HG02943 (cell line): ENCODE measurements around the gene DIAPH2.

Experiments used
- ATAC-seq: cut with Tn5 transposase; IDR thresholded peaks from one replicate; pipeline ENCODE4 v1.9.1; 2021; ENCODE audit warnings: mild to moderate bottlenecking, low read depth, moderate library complexity; ENCODE audit not compliant: unreplicated experiment

DIAPH2 gene

GRCh38 chrX:96684339-96685209 lies at the start of gene DIAPH2:
DIAPH2 (plus strand) TSS chrX:96684842.
- peak; percentile 84 for ATAC-seq

GRCh38 chrX:96650023-96650422 lies 34.6 kb upstream of the DIAPH2 start:
- ATAC-seq, result no peak

- ATAC-seq, result no peak
Observed at GRCh38 chrX:96655947-96656623, 28.6 kb upstream of the DIAPH2 start.

- ATAC-seq, result no peak
Observed at GRCh38 chrX:96682516-96682915, 2.1 kb upstream of the DIAPH2 start.

GRCh38 chrX:96683997-96684338 lies 674 bp upstream of the DIAPH2 start:
- no peak for ATAC-seq

- peak; percentile 35 for ATAC-seq
Observed at GRCh38 chrX:96685210-96686099, 813 bp downstream of the DIAPH2 start.

- no peak for ATAC-seq
Observed at GRCh38 chrX:96687776-96688175, 3.1 kb downstream of the DIAPH2 start.

GRCh38 chrX:96688789-96689188 lies 4.1 kb downstream of the DIAPH2 start:
- no peak for ATAC-seq

- no peak for ATAC-seq
Observed at GRCh38 chrX:96689991-96690390, 5.3 kb downstream of the DIAPH2 start.

GRCh38 chrX:96692454-96692853 lies 7.8 kb downstream of the DIAPH2 start:
- ATAC-seq, result no peak

GRCh38 chrX:96692890-96693289 lies 8.2 kb downstream of the DIAPH2 start:
- no peak for ATAC-seq

GRCh38 chrX:96693407-96693806 lies 8.8 kb downstream of the DIAPH2 start:
- ATAC-seq, result no peak

- no peak for ATAC-seq
Observed at GRCh38 chrX:96696462-96696861, 11.8 kb downstream of the DIAPH2 start.

- no peak for ATAC-seq
Observed at GRCh38 chrX:96700625-96701024, 16.0 kb downstream of the DIAPH2 start.

- ATAC-seq, result no peak
Observed at GRCh38 chrX:96703379-96703778, 18.7 kb downstream of the DIAPH2 start.

GRCh38 chrX:96703816-96704215 lies 19.2 kb downstream of the DIAPH2 start:
- ATAC-seq, result no peak

GRCh38 chrX:96704629-96705028 lies 20.0 kb downstream of the DIAPH2 start:
- no peak for ATAC-seq

GRCh38 chrX:96705905-96706304 lies 21.3 kb downstream of the DIAPH2 start:
- ATAC-seq, result no peak

- no peak for ATAC-seq
Observed at GRCh38 chrX:96707804-96708203, 23.2 kb downstream of the DIAPH2 start.

GRCh38 chrX:96710031-96710430 lies 25.4 kb downstream of the DIAPH2 start:
- ATAC-seq, result no peak

- ATAC-seq, result no peak
Observed at GRCh38 chrX:96713303-96713702, 28.7 kb downstream of the DIAPH2 start.
